Uterus (tissue), 4 donors: ENCODE measurements around the gene INSC. TPM values are rescaled to one million over a fixed set of nuclear protein-coding genes. Genes with fewer than 3 reads are reported as not detected.

Source experiments
- DNase-seq, 2 donors: peaks; one replicate each; pipeline ENCODE4 v3.0.0-alpha.2; 2019 to 2020
- H3K27ac ChIP-seq, 2 donors: fragments of 200-600 bp; sonication (generic); 1 replicate in 1 of 2; 2 replicates in 1 of 2; pipeline ENCODE4 v1.5.1; 2016 to 2018
- H3K27me3 ChIP-seq, 2 donors: fragments of 200-600 bp; sonication (generic); one replicate each; pipeline ENCODE4 v1.5.1; 2018 to 2019; ENCODE audit warnings: control low read depth in 1 of 2
- H3K36me3 ChIP-seq, 2 donors: fragments of 200-600 bp; sonication (generic); one replicate each; pipeline ENCODE4 v1.5.1; 2019; ENCODE audit warnings: control low read depth in 1 of 2
- H3K4me1 ChIP-seq, 2 donors: fragments of 200-600 bp; sonication (generic); one replicate each; pipeline ENCODE4 v1.5.1; 2018 to 2019; ENCODE audit warnings: control low read depth in 1 of 2
- H3K4me3 ChIP-seq, 2 donors: fragments of 200-600 bp; sonication (generic); 1 replicate in 1 of 2; 2 replicates in 1 of 2; pipeline ENCODE4 v1.5.1; 2018 to 2019; ENCODE audit warnings: mild to moderate bottlenecking in 1 of 2
- H3K9me3 ChIP-seq, 2 donors: fragments of 200-600 bp; sonication (generic); one replicate each; pipeline ENCODE4 v1.5.1; 2019; ENCODE audit warnings: control low read depth in 1 of 2
- POLR2A ChIP-seq, 2 donors: fragments of 450-650 bp; IDR thresholded peaks; one replicate each; pipeline ENCODE4 v1.6.1; 2016; ENCODE audit warnings: antibody characterized with exemption in 2 of 2, mild to moderate bottlenecking in 1 of 2, moderate library complexity in 1 of 2
- intact Hi-C: fragments of 100-400 bp; cut with DNase I; formaldehyde crosslinking; loops from one replicate; pipeline ENCODE4 v1.15.1; 2023; ENCODE audit warnings: low total_unique reads
- total RNA-seq, 4 donors: library from RNA; depleted of rRNA in 3 of 4; stranded (reverse); fragments of >200 nt in 3 of 4; gene quantifications; one replicate each; pipeline versions ENCODE4 v1.1.0 to v1.2.4, GENCODE V29; 2014 to 2023
- TF ChIP-seq, protein P1 (sequence below), 4 experiments: fragments of 200-600 bp in 2 of 4; fragments of 450-650 bp in 2 of 4; sonication (generic) in 2 of 4; IDR thresholded peaks; one replicate each; pipeline ENCODE4 v1.5.1; 2016 to 2019; ENCODE audit warnings: antibody characterized with exemption in 4 of 4, mild to moderate bottlenecking in 2 of 4, moderate library complexity in 1 of 4
- donor health status: DM: yes; HTN: yes; CAD: no.

INSC gene
- total RNA-seq, 4 donors from 2014 or later = 0.24 to 2.6 TPM; not detected in 2

GRCh38 chr11:15228331-15228849 is 113.7 kb downstream of the INSC start:
- H3K9me3 ChIP-seq = no peaks in the 10 kb centered on the region
- no peak for DNase-seq
- intact Hi-C loops = no loop called here

GRCh38 chr11:15229069-15229468 is 114.3 kb downstream of the INSC start:
- intact Hi-C loops = no loop called here
- no peaks in the 10 kb centered on the region for H3K36me3 ChIP-seq
- H3K27me3 ChIP-seq = no peaks in the 10 kb centered on the region
- DNase-seq = no peak
- H3K4me1 ChIP-seq = no peaks in the 10 kb centered on the region
- no peak overlapping the region for H3K27ac ChIP-seq
- no peaks in the 10 kb centered on the region for H3K9me3 ChIP-seq
- TF ChIP-seq, protein P1, sequence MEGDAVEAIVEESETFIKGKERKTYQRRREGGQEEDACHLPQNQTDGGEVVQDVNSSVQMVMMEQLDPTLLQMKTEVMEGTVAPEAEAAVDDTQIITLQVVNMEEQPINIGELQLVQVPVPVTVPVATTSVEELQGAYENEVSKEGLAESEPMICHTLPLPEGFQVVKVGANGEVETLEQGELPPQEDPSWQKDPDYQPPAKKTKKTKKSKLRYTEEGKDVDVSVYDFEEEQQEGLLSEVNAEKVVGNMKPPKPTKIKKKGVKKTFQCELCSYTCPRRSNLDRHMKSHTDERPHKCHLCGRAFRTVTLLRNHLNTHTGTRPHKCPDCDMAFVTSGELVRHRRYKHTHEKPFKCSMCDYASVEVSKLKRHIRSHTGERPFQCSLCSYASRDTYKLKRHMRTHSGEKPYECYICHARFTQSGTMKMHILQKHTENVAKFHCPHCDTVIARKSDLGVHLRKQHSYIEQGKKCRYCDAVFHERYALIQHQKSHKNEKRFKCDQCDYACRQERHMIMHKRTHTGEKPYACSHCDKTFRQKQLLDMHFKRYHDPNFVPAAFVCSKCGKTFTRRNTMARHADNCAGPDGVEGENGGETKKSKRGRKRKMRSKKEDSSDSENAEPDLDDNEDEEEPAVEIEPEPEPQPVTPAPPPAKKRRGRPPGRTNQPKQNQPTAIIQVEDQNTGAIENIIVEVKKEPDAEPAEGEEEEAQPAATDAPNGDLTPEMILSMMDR (IDR thresholded peaks at IDR 0.05) = no peak
- no peak for TF ChIP-seq POLR2A (IDR thresholded peaks at IDR 0.05)
- no peak overlapping the region for H3K4me3 ChIP-seq

More at GRCh38 chr11:15228331-15228849, 113.7 kb downstream of the INSC start:
- Histone ChIP-seq H3K36me3 (no peaks in the 10 kb centered on the region), H3K27ac (no peak overlapping the region), H3K27me3 (no peaks in the 10 kb centered on the region), H3K4me1 (no peaks in the 10 kb centered on the region), H3K4me3 (no peak overlapping the region)
- no peak for TF ChIP-seq POLR2A (IDR thresholded peaks at IDR 0.05)
- TF ChIP-seq, protein P1 (IDR thresholded peaks at IDR 0.05) = no peak

- no peaks in the 10 kb centered on the region for H3K27me3 ChIP-seq
- no peak for TF ChIP-seq POLR2A (IDR thresholded peaks at IDR 0.05)
- TF ChIP-seq, protein P1 (IDR thresholded peaks at IDR 0.05) = no peak
- intact Hi-C loops = no loop called here
- no peaks in the 10 kb centered on the region for H3K36me3 ChIP-seq
- no peaks in the 10 kb centered on the region for H3K9me3 ChIP-seq
- H3K4me3 ChIP-seq = no peak overlapping the region
- H3K4me1 ChIP-seq = no peaks in the 10 kb centered on the region
- H3K27ac ChIP-seq = no peak overlapping the region
- DNase-seq = no peak
These were observed 117.8 kb downstream of the INSC start for GRCh38 chr11:15232496-15232895.

DNA sequence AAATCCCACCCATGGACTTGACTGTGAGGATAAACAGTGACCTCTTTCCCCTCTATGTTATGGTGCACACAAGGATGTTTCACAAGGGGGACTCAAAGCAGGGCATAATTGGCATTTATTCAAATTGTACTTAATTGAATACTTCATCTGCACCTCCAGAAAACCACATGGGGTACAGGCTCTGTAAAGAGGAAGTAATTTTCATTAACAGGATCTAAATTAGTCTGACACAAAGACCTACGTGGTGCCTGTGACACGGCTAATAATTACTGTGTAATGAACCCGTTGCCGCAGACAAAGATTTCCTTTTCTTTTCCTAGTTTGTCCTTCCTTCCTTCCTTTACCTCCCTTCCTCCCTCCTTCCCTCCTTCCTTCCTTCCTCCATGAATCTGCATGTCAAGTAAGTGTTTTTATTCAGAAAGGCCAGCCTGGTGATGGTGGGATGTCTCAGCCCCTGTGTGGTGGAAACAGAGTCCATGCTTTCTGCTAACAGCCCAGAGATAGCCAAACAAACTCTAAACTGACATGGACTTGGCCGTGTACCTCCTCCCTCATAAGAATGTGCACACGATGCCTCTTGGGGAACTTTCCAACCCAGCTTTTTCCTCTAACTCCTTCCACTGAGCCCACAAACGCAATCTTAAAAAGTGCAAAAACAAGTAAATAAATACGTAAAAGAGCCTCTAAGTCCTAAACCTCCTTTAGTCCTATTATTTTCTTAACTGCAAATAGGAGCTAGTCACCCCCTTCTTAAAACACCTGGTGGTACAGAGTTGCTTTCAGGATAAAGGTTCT is 118.8 kb downstream of the INSC start:
- Histone ChIP-seq H3K27ac (no peak overlapping the region), H3K4me1 (no peaks in the 10 kb centered on the region), H3K36me3 (no peaks in the 10 kb centered on the region), H3K4me3 (no peak overlapping the region), H3K9me3 (no peaks in the 10 kb centered on the region), H3K27me3 (no peaks in the 10 kb centered on the region)
- intact Hi-C loops = no loop called here
- no peak for DNase-seq
- TF ChIP-seq POLR2A (IDR thresholded peaks at IDR 0.05) = no peak
- TF ChIP-seq, protein P1 (IDR thresholded peaks at IDR 0.05) = no peak

- H3K27ac ChIP-seq = no peak overlapping the region
- DNase-seq = no peak
- H3K27me3 ChIP-seq = no peaks in the 10 kb centered on the region
- H3K4me1 ChIP-seq = no peaks in the 10 kb centered on the region
- no peak overlapping the region for H3K4me3 ChIP-seq
- TF ChIP-seq POLR2A (IDR thresholded peaks at IDR 0.05) = no peak
- TF ChIP-seq, protein P1 (IDR thresholded peaks at IDR 0.05) = no peak
- H3K9me3 ChIP-seq = no peaks in the 10 kb centered on the region
- intact Hi-C loops = no loop called here
- no peaks in the 10 kb centered on the region for H3K36me3 ChIP-seq
These were observed 120.1 kb downstream of the INSC start for GRCh38 chr11:15234796-15235195.
